Heart right ventricle (tissue), 16 donors: Measurements from ENCODE around the gene APEX1. TPM values are rescaled to one million over a fixed set of nuclear protein-coding genes. Genes with fewer than 3 reads are reported as not detected.
"Not testable (repeated sequence)": the region's sequence is repeated elsewhere in the genome, so short reads cannot be mapped to it uniquely, and the experiment has no call there.

Experiments
- ATAC-seq, 8 donors: fragments of 200-7000 bp; cut with Tn5 transposase; one replicate each; pipeline ENCODE4 v1.9.1; 2020; ENCODE audit warnings: mild to moderate bottlenecking in 8 of 8, moderate library complexity in 8 of 8, moderate number of reproducible peaks in 1 of 8
- DNase-seq, 2 donors: peaks; one replicate each; pipeline ENCODE4 v3.0.0-alpha.2; 2020
- H3K27ac ChIP-seq, 10 donors: fragments of 200-600 bp; sonication (generic) in 2 of 10; one replicate each; pipeline versions ENCODE4 v1.5.0 to v1.8.0; 2020 to 2022; ENCODE audit warnings: mild to moderate bottlenecking in 3 of 10
- H3K27me3 ChIP-seq, 7 donors: fragments of 200-600 bp; one replicate each; pipeline ENCODE4 v1.8.0; 2021 to 2022; ENCODE audit warnings: mild to moderate bottlenecking in 2 of 7
- H3K36me3 ChIP-seq, 9 donors: fragments of 200-600 bp; sonication (generic) in 1 of 9; one replicate each; pipeline versions ENCODE4 v1.5.0 to v1.8.0; 2020 to 2022; ENCODE audit warnings: mild to moderate bottlenecking in 2 of 9
- H3K4me1 ChIP-seq, 9 donors: fragments of 200-600 bp; sonication (generic) in 1 of 9; one replicate each; pipeline versions ENCODE4 v1.5.0 to v1.8.0; 2020 to 2022; ENCODE audit warnings: mild to moderate bottlenecking in 4 of 9
- H3K4me3 ChIP-seq, 10 donors: fragments of 200-600 bp; sonication (generic) in 2 of 10; one replicate each; pipeline versions ENCODE4 v1.5.0 to v1.8.0; 2020 to 2022; ENCODE audit warnings: mild to moderate bottlenecking in 7 of 10, moderate library complexity in 2 of 10
- H3K9me3 ChIP-seq, 11 donors: fragments of 200-600 bp in 10 of 11; sonication (generic) in 2 of 11; one replicate each; pipeline versions ENCODE4 v1.5.0 to v1.8.0; 2013 to 2022; ENCODE audit warnings: mild to moderate bottlenecking in 2 of 11, control low read depth in 1 of 11, moderate library complexity in 1 of 11
- WGBS, 2 donors: extraction: QIAGEN DNeasy Blood & Tissue Kit; methylation state at CpG; one replicate each; pipeline ENCODE4 v1.1.7; 2013; ENCODE audit warnings: inconsistent platforms in 1 of 2; 5-methylcytosine and 5-hydroxymethylcytosine counted together
- intact Hi-C, 10 donors: fragments of 100-400 bp; cut with DNase I; formaldehyde crosslinking; loops; one replicate each; pipeline versions ENCODE4 v1.11.1 to v1.14.2; 2022
- polyA plus RNA-seq, 2 donors: library from polyadenylated mRNA; stranded (reverse); fragments of 200-250 nt; gene quantifications; one replicate each; pipeline ENCODE4 v1.2.3, GENCODE V29; 2013
- total RNA-seq, 10 donors: library from RNA; stranded (reverse); fragmentation: NEBNext Ultra II Directional in 3 of 10; extraction: Animal tissue kit (Norgen Biotek cat#: 25700) in 3 of 10; gene quantifications; one replicate each; pipeline versions ENCODE4 v1.2.1 to v1.2.4, GENCODE V29; 2021 to 2023
- TF ChIP-seq, protein P1 (sequence below), 9 donors: fragments of 200-600 bp; sonication (generic) in 2 of 9; IDR thresholded peaks; one replicate each; pipeline versions ENCODE4 v1.5.0 to v1.8.0; 2021 to 2022; ENCODE audit warnings: antibody characterized with exemption in 9 of 9, mild to moderate bottlenecking in 5 of 9, moderate library complexity in 1 of 9
- donor health status: Arrhythmogenic right ventricular cardiomyopathy.
- donor health status: ischemic (EF 13 %, LVEDD 7.1; RV severe dilation, severe dysfunction).
- donor health status: healthy with polysubstance abuse.
- donor health status: DM: no; HTN: yes; CAD: no.
- donor health status: DM: no; HTN: no; CAD: no.
- donor health status: ischemic (EF 25% LVEDD 6.9; RV normal size, moderate dysfunction).
- donor health status: ischemic (EF 25% LVEDD 5.7; RV mildly dilated, moderate dysfunction).
- donor health status: healthy.
- donor health status: DM: yes; HTN: yes; CAD: no.
- donor health status: Ischemic cardiomyopathy.
- donor health status: ischemic (EF 35%, LVEDD 5.7; RV mildly dilated, moderate dysfunction).
- donor health status: nonischemic (EF 11% LVEDD 7.7; RV severe dilation, severe dysfunction).
- donor health status: DM: yes; HTN: yes; CAD: no.
- donor health status: PGD.
- donor health status: ischemic (EF 29% LVEDD 5.4; RV normal size, mild dysfunction).
- donor health status: nonischemic (EF 23%, LVEDD 6.1; RV moderate dilation, normal function).

APEX1 gene
- total and polyA plus RNA-seq, 12 donors: 57.1 to 103 (median 70.6) TPM

DNA sequence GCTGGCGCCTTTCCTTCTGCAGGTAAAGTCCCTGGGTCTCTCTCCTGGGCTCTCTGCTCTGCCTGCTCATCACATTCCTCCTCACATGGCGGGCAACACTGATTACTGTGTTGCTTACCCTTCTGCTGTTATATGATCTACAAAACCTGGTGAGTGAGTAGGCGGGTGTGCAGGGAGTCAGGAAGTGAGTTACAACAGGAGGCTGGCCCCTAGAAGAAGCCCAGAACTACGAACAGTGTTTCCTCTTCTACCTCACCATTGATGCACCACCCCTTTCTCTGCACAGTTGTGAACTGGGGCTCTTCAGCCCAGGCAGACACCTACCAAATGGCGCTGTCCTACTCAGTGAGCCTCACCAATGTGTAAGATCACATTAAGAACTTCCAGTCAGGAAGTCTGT lies 14.1 kb upstream of the APEX1 start:
- 72 to 75% methylated on average over 5 of the region's 5 CpGs for WGBS, 2 donors
- intact Hi-C loops: no loop called here
- Histone ChIP-seq H3K9me3 (no peaks in the 10 kb centered on the region), H3K27ac (no peak overlapping the region), H3K4me1 (peaks cover 0 to 16% (median 3%) of the 10 kb centered on the region in 9 donors), H3K36me3 (peaks cover 0 to 15% (median 1%) of the 10 kb centered on the region in 9 donors), H3K4me3 (no peak overlapping the region), H3K27me3 (no peaks in the 10 kb centered on the region)
- TF ChIP-seq, protein P1, sequence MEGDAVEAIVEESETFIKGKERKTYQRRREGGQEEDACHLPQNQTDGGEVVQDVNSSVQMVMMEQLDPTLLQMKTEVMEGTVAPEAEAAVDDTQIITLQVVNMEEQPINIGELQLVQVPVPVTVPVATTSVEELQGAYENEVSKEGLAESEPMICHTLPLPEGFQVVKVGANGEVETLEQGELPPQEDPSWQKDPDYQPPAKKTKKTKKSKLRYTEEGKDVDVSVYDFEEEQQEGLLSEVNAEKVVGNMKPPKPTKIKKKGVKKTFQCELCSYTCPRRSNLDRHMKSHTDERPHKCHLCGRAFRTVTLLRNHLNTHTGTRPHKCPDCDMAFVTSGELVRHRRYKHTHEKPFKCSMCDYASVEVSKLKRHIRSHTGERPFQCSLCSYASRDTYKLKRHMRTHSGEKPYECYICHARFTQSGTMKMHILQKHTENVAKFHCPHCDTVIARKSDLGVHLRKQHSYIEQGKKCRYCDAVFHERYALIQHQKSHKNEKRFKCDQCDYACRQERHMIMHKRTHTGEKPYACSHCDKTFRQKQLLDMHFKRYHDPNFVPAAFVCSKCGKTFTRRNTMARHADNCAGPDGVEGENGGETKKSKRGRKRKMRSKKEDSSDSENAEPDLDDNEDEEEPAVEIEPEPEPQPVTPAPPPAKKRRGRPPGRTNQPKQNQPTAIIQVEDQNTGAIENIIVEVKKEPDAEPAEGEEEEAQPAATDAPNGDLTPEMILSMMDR (IDR thresholded peaks at IDR 0.05): no peak
- no peak for DNase-seq
- ATAC-seq: no peak

DNA sequence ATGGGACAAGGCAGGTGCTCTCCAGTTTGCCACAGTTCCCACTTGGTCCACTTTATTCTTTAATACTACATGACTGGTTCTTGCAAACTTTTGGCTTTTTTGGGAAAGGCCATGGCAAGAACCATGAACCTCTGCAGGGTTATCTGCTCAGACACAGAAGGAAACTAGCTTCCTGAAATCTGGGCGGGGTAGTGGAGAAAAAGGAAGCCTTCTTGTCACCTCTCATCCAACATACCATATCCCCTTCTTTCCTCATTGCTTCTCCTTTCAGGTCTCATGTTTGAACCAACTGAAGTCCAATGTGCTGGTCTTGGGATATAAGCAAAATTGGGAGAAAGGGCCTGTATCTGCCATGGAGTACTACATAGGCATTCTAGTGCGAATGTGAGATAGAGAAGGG lies 13.6 kb upstream of the APEX1 start:
- Histone ChIP-seq H3K36me3 (peaks cover 0 to 20% (median 7%) of the 10 kb centered on the region in 9 donors), H3K9me3 (no peaks in the 10 kb centered on the region), H3K27ac (no peak overlapping the region), H3K27me3 (no peaks in the 10 kb centered on the region), H3K4me1 (peaks cover 0 to 15% (median 0%) of the 10 kb centered on the region in 9 donors), H3K4me3 (no peak overlapping the region)
- DNase-seq: no peak
- TF ChIP-seq, protein P1 (IDR thresholded peaks at IDR 0.05): no peak
- intact Hi-C loops: no loop called here
- ATAC-seq: no peak
- 82 to 87% methylated on average over 2 of the region's 2 CpGs for WGBS, 2 donors

DNA sequence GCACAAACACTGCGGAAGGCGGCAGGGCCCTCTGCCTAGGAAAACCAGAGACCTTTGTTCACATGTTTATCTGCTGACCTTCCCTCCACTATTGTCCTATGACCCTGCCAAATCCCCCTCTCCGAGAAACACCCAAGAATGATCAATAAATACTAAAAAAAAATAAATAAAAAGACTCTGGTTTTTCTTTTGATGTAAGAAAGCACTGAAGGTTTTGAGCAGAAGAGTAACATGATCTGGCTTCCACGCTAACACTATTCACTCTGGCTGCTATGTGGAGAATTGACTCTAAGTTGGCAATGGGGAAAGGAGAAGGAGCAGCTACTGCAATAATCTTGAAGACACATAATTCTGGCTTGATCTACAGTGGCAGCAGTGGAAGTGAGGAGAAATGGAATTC lies 11.4 kb upstream of the APEX1 start:
- ATAC-seq, H3K27me3 ChIP-seq, H3K27ac ChIP-seq, intact Hi-C loops, DNase-seq, H3K4me3 ChIP-seq, H3K9me3 ChIP-seq: not testable (repeated sequence)
- peaks cover 0 to 15% (median 0%) of the 10 kb centered on the region in 9 donors for H3K4me1 ChIP-seq
- WGBS, 2 donors: 97 to 99% methylated on average over 2 of the region's 4 CpGs
- peaks cover 0 to 42% (median 27%) of the 10 kb centered on the region in 9 donors for H3K36me3 ChIP-seq

DNA sequence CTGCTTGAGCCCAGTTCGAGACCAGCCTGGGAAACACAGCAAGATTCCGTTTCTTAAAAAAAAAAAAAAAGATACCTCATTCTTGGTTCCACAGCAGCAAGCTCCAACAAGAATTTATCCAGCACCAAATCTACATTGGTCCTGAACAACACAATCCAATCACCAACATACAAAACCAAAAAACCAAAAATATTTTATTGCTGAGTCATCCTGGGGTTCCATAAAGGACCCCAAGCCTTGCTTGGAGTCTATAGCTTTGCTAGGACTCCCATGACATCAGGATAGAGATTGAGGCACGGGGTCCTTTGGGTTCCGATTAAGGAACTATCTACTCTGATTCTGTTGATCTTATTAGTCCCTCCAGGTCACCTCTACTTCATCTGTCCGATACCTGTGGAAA lies 8.1 kb upstream of the APEX1 start:
- H3K36me3 ChIP-seq: peaks cover 0 to 75% (median 55%) of the 10 kb centered on the region in 9 donors
- H3K27me3 ChIP-seq: no peaks in the 10 kb centered on the region
- H3K9me3 ChIP-seq: no peaks in the 10 kb centered on the region
- intact Hi-C loops: no loop called here
- H3K27ac ChIP-seq: no peak overlapping the region
- no peak for ATAC-seq
- TF ChIP-seq, protein P1 (IDR thresholded peaks at IDR 0.05): no peak
- WGBS, 2 donors: 97 to 99% methylated on average over 5 of the region's 5 CpGs
- H3K4me1 ChIP-seq: peaks cover 0 to 2% (median 0%) of the 10 kb centered on the region in 9 donors
- no peak overlapping the region for H3K4me3 ChIP-seq
- no peak for DNase-seq

DNA sequence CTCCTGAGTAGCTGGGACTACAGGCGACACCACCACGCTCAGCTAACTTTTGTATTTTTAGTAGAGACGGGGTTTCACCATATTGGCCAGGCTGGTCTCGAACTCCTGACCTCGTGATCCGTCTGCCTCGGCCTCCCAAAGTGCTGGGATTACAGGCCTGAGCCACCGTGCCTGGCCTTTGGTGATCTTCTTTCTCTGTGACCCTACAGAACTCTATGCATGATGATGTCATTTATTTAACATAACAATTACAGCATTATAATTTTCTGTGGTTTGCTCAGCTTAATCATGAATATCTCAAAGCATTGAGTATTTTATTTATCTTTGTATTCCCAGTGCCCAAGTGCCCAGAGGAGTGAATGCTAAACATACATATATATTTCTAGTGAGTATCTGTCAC lies 2.2 kb upstream of the APEX1 start:
- peaks cover 0 to 43% (median 29%) of the 10 kb centered on the region in 9 donors for H3K4me1 ChIP-seq
- 94 to 95% methylated on average over 8 of the region's 8 CpGs for WGBS, 2 donors
- not testable (repeated sequence) for H3K9me3 ChIP-seq, DNase-seq, H3K4me3 ChIP-seq, H3K27me3 ChIP-seq, ATAC-seq, H3K27ac ChIP-seq
- H3K36me3 ChIP-seq: peaks cover 0 to 66% (median 54%) of the 10 kb centered on the region in 9 donors
- intact Hi-C loops: loop anchor here in 5 of 10 donors (2.0 to 10.0 kb wide), 4 partner anchors 36 to 154 kb away; partner anchors contain the start of genes PARP2 (in 2 of the 5) and TEP1 (in 1 of the 5)
